IPS DF 4.7 (cell line): ENCODE data around the gene KIRREL1.

Experiments
- DNase-seq: peaks from one replicate; pipeline ENCODE4 v3.0.0-alpha.2; 2013; ENCODE audit warnings: low spot score; ENCODE audit errors: extremely low read depth

Gene KIRREL1

DNA sequence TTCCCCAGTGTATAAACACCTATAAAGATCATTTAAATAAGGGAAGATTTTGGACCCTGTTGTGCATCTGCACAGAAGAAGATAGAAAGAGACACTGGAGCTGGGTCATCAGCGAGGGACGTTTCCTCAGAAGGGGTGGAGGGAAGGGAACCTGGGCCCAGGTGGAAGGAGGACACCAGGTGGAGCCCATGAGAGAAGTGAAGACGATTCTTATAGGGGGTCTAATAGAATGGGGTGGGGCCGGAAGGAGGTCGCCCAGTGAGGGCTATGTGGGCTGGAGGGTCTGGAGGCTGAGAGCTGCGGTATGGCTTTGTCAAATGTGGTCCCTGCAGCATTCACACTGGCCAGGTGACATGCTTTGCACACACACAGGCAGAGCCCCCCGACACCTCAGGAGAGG, 13.7 kb downstream of the KIRREL1 start:
- no peak for DNase-seq

GRCh38 chr1:158007667-158008386, 14.4 kb downstream of the KIRREL1 start:
- no peak for DNase-seq

GRCh38 chr1:158008630-158009029, 15.2 kb downstream of the KIRREL1 start:
- no peak for DNase-seq

GRCh38 chr1:158011714-158012113, 18.3 kb downstream of the KIRREL1 start:
- no peak for DNase-seq

GRCh38 chr1:158013840-158014730, 20.6 kb downstream of the KIRREL1 start:
- DNase-seq: no peak

DNA sequence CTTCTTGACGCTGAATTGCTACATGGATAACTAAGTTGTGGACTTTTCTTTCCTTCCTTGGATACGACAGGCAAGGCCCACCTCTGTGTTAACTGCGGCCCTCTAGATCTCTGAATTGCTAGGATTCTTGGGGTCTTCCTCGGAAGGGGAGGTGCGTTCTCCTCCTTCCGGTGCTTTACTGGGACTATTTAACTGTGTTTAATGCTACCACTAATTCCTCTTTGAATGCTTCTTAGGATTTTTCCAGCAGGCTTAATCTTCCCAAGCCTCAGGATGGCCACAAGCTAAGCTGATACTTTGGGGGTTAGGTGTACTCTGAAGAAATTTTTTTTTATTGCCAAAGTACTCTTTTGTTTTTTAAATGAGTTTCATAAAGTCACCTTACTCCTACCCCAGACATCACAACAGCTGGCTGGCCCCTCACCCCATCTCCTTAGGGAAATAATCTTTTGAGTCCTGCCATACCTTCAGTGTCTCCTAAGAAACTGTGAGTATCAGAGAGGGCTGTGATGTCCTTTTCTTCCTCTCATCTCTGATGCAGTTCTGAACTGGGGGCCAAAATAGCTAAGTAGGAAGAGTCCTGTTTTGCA, 21.4 kb downstream of the KIRREL1 start:
- DNase-seq: no peak

GRCh38 chr1:158016651-158017335, 23.3 kb downstream of the KIRREL1 start:
- DNase-seq: no peak

GRCh38 chr1:158017800-158018595, 24.6 kb downstream of the KIRREL1 start:
- no peak for DNase-seq

GRCh38 chr1:158019171-158019868, 25.9 kb downstream of the KIRREL1 start:
- DNase-seq: peak; percentile 60

DNA sequence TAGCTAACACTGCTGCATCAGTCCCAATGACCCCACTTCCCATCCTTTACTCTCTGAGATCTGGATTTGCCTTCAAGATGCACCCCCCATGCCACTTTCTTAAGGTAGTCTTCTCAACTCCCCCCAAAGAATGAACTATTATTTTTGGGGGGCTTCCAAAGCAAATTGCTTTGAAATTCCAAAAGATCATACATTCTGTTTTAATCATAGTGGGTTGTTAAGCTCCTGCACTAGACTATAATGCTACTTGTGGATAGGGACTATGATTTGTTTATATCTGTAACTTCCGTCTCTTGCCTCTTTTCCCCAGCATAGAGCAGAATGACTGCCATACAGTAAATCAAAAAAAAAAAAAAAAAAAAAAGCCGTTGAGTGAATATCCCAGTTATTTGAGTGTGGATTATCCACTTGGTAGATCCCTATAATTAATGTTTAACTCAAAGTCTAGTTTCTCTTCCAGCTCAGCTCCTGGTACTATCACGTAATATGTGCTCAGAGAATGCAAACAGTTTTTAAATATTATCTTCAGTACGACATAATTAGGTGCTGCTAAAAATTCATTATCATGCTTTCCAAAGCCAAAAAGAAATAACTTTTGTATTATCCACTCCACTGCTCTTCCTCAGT, 26.9 kb downstream of the KIRREL1 start:
- DNase-seq: no peak

DNA sequence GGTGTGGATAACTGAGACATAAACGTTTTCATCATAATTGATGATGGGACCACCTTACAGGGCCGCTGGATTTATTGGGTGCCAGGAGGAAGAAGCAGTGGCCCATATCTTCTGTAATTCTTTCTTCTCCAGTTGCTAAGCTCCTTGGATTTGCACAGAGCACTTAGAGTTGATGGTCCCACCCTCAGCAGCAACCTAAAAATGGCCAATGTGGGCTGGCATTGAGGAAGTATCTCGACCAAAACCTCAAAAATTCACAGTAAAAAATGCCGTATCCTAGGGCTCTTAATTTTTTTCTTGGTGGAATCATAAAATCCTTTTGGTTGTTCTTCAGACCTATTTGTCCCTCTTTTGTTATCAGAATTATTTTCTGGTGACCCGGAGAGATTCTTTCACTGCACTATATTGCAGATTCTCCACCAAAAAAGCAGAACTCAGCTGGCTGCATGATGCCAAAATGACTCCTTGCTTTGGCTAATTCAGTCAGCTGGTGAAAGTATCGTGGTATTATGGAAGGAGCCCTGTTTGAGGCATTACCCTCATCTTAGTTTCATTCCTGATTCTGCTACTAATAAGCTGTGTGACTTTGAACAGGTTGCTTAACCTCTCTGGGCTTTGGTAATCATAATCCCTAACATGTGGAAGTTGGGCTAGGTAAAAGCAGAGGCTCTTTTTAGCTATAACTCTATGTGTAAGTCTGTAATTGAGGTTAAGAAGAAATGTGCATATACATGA, 27.6 kb downstream of the KIRREL1 start:
- no peak for DNase-seq

- DNase-seq: no peak
Observed at GRCh38 chr1:158021721-158022120, 28.3 kb downstream of the KIRREL1 start.

DNA sequence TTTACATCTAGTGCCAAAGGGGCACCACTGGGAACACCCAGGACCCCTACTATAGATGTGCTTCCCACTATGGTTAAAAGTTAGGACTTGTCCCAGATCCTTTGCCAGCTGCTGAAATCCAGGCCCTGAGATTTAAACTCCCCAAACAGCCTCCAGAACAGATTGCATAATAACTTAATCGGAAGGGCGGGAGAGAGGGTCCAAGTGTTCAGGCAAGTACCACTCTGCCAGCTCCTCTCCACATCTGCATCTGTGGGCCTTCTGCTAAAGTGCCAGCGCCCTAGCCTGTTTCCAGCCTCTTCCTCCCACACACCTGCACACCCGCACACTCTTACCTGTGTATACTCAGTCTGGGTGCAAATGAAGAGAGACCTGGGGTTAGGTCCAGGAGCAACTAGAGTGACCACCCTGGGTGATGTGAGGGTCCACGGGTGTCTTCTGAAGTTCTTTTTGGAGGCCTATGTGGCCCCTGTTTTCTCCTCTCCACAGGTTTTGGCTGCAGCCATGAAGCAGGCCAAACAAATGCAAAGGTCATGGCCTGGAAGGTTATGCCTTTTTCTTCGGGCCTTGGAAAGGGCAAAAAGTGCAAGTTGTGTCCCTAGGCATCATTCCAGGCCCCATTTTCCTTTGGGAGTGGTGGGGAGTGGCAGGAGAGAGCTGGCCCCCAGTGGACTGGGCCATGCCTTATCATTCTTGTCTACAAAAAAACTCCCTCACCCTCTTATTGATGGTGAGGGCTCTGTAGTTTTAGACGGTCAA, 29.3 kb downstream of the KIRREL1 start:
- no peak for DNase-seq

GRCh38 chr1:158024737-158025136, 31.3 kb downstream of the KIRREL1 start:
- DNase-seq: no peak

- DNase-seq: no peak
Observed at GRCh38 chr1:158025576-158026230, 32.3 kb downstream of the KIRREL1 start.

- no peak for DNase-seq
Observed at GRCh38 chr1:158026651-158027050, 33.2 kb downstream of the KIRREL1 start.

- no peak for DNase-seq
Observed at GRCh38 chr1:158027508-158027907, 34.1 kb downstream of the KIRREL1 start.

- no peak for DNase-seq
Observed at GRCh38 chr1:158028969-158029368, 35.5 kb downstream of the KIRREL1 start.
